ENCODE results near the gene DSCAM.

The DSCAM gene

DNA sequence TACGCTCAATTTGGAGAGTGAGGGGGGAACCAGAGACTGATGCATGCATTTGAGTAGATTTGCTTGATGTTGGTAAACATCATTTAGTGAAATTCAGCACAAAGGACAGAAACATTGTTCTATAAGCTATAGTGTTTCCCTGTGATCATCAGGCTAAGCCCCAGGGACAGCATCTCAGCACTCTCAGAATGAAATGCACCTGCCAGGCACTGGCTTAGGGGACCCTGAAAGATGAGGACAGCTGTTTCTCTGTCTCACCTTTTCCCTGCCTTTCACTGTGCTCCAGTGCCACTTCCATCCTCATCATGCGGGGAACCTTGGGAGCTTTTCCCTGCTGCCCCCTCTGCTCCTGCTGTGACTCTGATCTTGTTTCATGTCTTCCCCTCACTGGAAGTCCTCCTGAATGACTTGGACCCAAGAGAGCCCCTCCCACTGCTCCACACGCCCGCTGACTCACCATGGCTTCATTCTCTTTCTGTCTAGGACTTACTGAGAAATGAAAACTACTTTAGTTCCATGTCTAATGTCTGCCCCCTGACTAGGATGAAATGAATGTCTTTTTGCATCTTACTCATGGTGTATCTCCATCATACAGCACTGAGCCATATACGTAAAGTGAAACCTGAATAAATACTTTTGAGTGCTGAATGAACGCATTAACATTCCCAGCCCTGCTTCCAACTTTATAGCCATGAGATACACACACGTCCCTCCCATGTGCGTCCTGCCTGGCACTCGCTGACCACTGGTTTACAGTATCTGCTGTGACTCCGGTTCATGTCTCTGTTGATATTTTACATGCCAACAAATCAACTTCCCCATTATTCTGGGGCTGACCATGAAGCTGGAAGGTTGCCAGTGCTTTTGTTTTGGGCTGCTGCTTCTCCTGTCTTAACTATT is 797.7 kb downstream of the DSCAM start:
- in situ Hi-C loops (cut with HindIII; ENCODE audit: low pct_ligation_motif_present, low sequenced_read_pairs) = no loop called here
- DNase-seq = no peak
- no peaks in the 10 kb centered on the region for H3K36me3 ChIP-seq (replicated peaks)
- no peaks in the 10 kb centered on the region for H3K27me3 ChIP-seq (replicated peaks)
- no peak overlapping the region for H3K27ac ChIP-seq
- no peak overlapping the region for H3K4me3 ChIP-seq (ENCODE audit: low read depth, low read length)
- TF ChIP-seq, protein P1, sequence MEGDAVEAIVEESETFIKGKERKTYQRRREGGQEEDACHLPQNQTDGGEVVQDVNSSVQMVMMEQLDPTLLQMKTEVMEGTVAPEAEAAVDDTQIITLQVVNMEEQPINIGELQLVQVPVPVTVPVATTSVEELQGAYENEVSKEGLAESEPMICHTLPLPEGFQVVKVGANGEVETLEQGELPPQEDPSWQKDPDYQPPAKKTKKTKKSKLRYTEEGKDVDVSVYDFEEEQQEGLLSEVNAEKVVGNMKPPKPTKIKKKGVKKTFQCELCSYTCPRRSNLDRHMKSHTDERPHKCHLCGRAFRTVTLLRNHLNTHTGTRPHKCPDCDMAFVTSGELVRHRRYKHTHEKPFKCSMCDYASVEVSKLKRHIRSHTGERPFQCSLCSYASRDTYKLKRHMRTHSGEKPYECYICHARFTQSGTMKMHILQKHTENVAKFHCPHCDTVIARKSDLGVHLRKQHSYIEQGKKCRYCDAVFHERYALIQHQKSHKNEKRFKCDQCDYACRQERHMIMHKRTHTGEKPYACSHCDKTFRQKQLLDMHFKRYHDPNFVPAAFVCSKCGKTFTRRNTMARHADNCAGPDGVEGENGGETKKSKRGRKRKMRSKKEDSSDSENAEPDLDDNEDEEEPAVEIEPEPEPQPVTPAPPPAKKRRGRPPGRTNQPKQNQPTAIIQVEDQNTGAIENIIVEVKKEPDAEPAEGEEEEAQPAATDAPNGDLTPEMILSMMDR (IDR thresholded peaks at IDR 0.05; ENCODE audit: low read depth, low read length, missing control alignments) = no peak

DNA sequence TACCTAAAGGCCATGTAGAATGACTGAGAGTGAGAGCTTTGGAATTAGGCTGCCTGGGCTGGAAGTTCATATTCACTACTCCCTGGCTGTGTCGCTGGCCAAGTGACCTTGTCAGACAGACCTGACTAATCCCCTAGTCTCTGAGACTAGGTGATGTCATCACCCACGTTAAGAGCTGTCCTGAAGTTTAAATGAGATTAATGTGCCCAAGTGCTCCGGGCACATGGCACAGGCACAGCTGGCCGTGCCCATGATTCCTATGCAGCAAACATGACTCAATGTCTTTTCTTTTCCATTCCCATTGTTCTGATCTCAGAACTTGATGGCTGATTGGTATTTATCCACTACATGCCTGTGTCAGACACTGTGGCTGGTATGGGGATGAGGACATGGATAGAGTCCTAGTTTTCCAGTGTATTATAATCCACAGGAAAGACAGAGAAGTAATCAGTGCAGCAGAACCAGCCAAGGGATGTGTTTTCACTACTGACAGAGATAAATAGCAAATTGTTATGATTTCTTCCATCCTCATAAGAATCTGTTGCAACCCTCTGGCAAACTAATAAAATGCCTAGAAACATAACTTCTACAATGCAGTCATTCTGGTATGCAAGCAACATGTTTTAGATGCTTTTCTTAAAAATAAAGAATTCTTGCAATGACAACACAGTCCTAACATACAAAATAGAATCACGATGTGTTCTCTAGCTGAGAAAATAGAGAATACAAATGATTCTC is 798.8 kb downstream of the DSCAM start:
- Histone ChIP-seq H3K36me3 (replicated peaks) (no peaks in the 10 kb centered on the region), H3K27ac (no peak overlapping the region), H3K4me3 (ENCODE audit: low read depth, low read length) (no peak overlapping the region), H3K27me3 (replicated peaks) (no peaks in the 10 kb centered on the region)
- TF ChIP-seq, protein P1 (IDR thresholded peaks at IDR 0.05; ENCODE audit: low read depth, low read length, missing control alignments) = no peak
- no peak for DNase-seq
- in situ Hi-C loops (cut with HindIII; ENCODE audit: low pct_ligation_motif_present, low sequenced_read_pairs) = no loop called here

DNA sequence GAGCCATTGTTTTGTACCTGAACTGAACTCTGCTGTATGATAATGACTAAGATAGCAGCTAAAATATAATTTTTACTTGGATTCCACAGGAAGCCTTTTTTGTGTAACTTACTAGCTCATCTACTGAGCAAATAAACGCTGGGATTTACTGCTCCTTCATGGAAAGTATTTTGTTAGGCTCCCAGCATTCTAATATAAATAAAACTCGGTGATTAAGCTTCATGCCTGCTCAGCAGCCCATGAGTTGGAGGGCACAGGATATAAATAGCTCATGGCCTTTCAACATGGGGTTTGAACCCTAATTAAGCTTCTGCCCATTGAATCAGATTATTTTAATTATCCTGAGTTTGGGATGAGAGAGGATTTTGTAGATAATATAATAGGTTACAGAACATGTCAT is 799.7 kb downstream of the DSCAM start:
- DNase-seq = no peak
- no peaks in the 10 kb centered on the region for H3K27me3 ChIP-seq (replicated peaks)
- TF ChIP-seq, protein P1 (IDR thresholded peaks at IDR 0.05; ENCODE audit: low read depth, low read length, missing control alignments) = no peak
- no peaks in the 10 kb centered on the region for H3K36me3 ChIP-seq (replicated peaks)
- in situ Hi-C loops (cut with HindIII; ENCODE audit: low pct_ligation_motif_present, low sequenced_read_pairs) = no loop called here
- H3K4me3 ChIP-seq (ENCODE audit: low read depth, low read length) = no peak overlapping the region
- no peak overlapping the region for H3K27ac ChIP-seq

DNA sequence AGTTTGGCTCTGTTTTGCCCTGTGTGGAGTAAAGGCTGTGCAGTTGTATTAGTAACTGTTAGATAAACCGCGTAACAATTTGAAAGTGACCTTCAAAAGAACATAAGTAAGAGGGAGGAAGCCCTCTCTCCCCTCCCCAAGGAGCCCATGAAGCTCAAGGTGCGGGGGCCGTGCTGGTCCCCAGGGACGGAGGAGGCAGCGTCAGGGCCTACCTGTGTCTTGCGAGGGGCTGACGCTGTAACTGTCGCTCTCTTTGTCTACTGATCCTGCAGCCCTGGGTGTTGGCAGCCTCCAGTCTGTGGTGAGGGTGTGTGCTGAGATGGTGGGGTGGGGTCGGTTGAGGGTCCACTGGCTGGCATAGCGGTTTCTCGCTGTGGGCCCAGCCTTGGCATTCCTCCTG is 803.1 kb downstream of the DSCAM start:
- TF ChIP-seq, protein P1 (IDR thresholded peaks at IDR 0.05; ENCODE audit: low read depth, low read length, missing control alignments) = no peak
- no peak overlapping the region for H3K27ac ChIP-seq
- H3K36me3 ChIP-seq (replicated peaks) = no peaks in the 10 kb centered on the region
- H3K27me3 ChIP-seq (replicated peaks) = no peaks in the 10 kb centered on the region
- in situ Hi-C loops (cut with HindIII; ENCODE audit: low pct_ligation_motif_present, low sequenced_read_pairs) = no loop called here
- H3K4me3 ChIP-seq (ENCODE audit: low read depth, low read length) = no peak overlapping the region
- DNase-seq = no peak

DNA sequence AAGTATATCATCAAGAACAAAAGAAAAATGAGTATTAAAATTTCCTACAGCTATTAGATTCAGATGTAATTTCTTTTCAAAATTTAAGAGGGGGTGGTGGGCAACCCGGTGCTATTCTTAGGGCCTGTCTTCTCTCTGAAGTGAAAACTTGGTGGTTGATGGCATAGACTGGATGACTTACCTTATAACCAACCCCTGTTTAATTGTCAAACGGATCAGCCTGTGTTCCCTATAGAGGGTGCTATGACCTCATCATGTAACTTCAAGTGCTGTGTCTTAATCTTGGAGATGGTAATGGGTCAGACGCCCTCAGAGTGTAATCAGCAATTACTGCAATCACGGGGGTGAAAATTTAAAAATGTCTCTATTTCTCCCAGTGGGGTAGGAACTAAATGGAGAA is 803.5 kb downstream of the DSCAM start:
- TF ChIP-seq, protein P1 (IDR thresholded peaks at IDR 0.05; ENCODE audit: low read depth, low read length, missing control alignments) = no peak

More for the DNA sequence above, 803.5 kb downstream of the DSCAM start:
- no peaks in the 10 kb centered on the region for H3K27me3 ChIP-seq (replicated peaks)
- H3K27ac ChIP-seq = no peak overlapping the region
- no peak for DNase-seq
- in situ Hi-C loops (cut with HindIII; ENCODE audit: low pct_ligation_motif_present, low sequenced_read_pairs) = no loop called here
- H3K4me3 ChIP-seq (ENCODE audit: low read depth, low read length) = no peak overlapping the region
- no peaks in the 10 kb centered on the region for H3K36me3 ChIP-seq (replicated peaks)
